Adrenal gland (tissue), 5 donors: Measurements from ENCODE around the gene DCAF11.

Experiments used
- POLR2A ChIP-seq, 2 donors: fragments of 450-650 bp; IDR thresholded peaks; one replicate each; pipeline ENCODE4 v1.6.1; 2017; ENCODE audit warnings: antibody characterized with exemption in 2 of 2, mild to moderate bottlenecking in 2 of 2, moderate library complexity in 1 of 2
- TF ChIP-seq, protein P1 (sequence below), 6 experiments: fragments of 450-650 bp in 4 of 6; fragments of 200-600 bp in 2 of 6; sonication (generic) in 1 of 6; IDR thresholded peaks; 1 replicate in 5 of 6; 2 replicates in 1 of 6; pipeline versions ENCODE4 v1.5.1 to v1.8.0; 2016 to 2021; ENCODE audit warnings: antibody characterized with exemption in 6 of 6, mild to moderate bottlenecking in 2 of 6, moderate library complexity in 1 of 6
- donor health status: DM: no; HTN: no; CAD: no.

- TF ChIP-seq, protein P1, sequence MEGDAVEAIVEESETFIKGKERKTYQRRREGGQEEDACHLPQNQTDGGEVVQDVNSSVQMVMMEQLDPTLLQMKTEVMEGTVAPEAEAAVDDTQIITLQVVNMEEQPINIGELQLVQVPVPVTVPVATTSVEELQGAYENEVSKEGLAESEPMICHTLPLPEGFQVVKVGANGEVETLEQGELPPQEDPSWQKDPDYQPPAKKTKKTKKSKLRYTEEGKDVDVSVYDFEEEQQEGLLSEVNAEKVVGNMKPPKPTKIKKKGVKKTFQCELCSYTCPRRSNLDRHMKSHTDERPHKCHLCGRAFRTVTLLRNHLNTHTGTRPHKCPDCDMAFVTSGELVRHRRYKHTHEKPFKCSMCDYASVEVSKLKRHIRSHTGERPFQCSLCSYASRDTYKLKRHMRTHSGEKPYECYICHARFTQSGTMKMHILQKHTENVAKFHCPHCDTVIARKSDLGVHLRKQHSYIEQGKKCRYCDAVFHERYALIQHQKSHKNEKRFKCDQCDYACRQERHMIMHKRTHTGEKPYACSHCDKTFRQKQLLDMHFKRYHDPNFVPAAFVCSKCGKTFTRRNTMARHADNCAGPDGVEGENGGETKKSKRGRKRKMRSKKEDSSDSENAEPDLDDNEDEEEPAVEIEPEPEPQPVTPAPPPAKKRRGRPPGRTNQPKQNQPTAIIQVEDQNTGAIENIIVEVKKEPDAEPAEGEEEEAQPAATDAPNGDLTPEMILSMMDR (IDR thresholded peaks at IDR 0.05) = no peak
- TF ChIP-seq POLR2A (IDR thresholded peaks at IDR 0.05) = no peak
Measured at GRCh38 chr14:24085215-24085614, 29.4 kb upstream of the DCAF11 start.
